Measurements from ENCODE around the gene PNMA6E. TPM values are rescaled to one million over a fixed set of nuclear protein-coding genes. Genes with fewer than 3 reads are reported as not detected.

PNMA6E gene
- polyA plus RNA-seq, 3 donors, result not detected

GRCh38 chrX:153440556-153441135 lies 39.5 kb upstream of the PNMA6E start:
- 67 to 77% (median 69%) methylated on average over 13 of the region's 13 CpGs for WGBS, 3 donors
- no peak overlapping the region for H3K27ac ChIP-seq (ENCODE audit: low read depth, low read length)

DNA sequence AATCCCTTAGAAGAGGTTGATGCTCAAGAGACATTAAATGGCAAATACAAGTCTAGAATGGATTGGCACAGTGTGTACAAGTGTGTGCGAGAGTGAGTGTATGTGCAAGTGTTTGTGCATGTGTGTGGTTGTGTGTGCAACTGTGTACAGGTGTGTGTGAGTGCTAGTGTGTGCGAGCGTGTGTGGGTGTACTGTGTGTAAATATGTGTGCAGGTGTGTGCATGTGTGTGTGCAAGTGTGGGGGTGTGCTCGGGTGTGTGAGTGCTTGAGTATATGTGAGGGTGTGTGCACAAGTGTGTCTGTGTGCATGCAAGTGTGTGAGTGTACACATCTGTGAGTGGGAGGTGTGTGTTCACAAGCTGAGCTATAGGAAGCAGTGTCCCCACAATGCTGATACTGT lies 38.8 kb upstream of the PNMA6E start:
- 83 to 94% (median 91%) methylated on average over 4 of the region's 4 CpGs for WGBS, 3 donors
- H3K27ac ChIP-seq (ENCODE audit: low read depth, low read length), result no peak overlapping the region

GRCh38 chrX:153438532-153438931 lies 37.4 kb upstream of the PNMA6E start:
- 21 to 55% (median 36%) methylated on average over 8 of the region's 8 CpGs for WGBS, 3 donors
- no peak overlapping the region for H3K27ac ChIP-seq (ENCODE audit: low read depth, low read length)

GRCh38 chrX:153435845-153436244 lies 34.7 kb upstream of the PNMA6E start:
- 62 to 72% (median 66%) methylated on average over 3 of the region's 3 CpGs for WGBS, 3 donors
- H3K27ac ChIP-seq (ENCODE audit: low read depth, low read length), result no peak overlapping the region

DNA sequence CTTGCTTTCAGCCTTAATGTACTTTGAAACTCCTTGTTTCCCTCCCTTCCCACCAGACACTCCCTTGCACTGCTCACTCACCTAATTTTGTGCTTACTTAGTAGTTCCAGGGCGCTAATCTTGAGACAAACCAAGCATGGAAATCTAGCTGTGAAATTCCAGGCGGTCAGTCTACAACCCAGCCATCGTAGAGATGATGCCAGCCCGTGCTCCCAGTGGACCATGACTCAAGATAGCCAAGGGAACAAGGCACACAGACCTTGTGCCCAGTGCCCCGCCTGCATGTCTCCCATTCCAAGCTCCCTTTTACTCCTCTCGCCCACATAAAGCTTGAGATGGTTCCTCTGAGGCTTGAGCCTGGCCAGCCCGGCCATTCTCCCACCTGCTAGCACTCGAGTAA lies 33.7 kb upstream of the PNMA6E start:
- 81 to 89% (median 89%) methylated on average over 8 of the region's 8 CpGs for WGBS, 3 donors
- H3K27ac ChIP-seq (ENCODE audit: low read depth, low read length), result no peak overlapping the region

DNA sequence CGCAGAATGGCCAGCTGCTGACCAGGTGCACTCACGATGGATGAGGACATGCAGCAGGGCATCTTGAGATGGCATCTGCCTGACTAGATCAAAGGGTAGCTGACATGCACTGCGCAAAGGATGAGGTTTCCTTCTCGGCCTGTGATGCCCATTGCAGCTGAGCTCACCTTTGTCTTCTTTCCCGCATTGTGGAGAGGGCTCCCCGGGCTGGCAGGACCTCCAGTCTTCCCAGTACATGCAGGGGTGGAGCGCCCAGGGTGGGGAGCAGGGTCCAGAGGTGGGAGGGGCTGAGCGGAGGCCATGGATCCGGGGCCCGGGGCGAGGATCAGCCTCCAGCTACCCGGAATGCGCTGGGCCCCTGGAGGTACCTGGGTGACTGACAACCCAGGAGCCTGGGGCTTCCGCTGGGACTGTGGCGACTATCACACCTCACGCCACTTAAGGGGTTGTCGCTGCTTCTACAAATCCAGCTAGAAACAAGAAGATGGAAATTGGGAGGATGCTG lies 32.7 kb upstream of the PNMA6E start:
- no peak overlapping the region for H3K27ac ChIP-seq (ENCODE audit: low read depth, low read length)
- 82 to 95% (median 87%) methylated on average over 15 to 17 of the region's 17 CpGs for WGBS, 3 donors

- 58 to 80% (median 75%) methylated on average over 10 to 12 of the region's 12 CpGs for WGBS, 3 donors
- H3K27ac ChIP-seq (ENCODE audit: low read depth, low read length), result no peak overlapping the region
These were observed 32.1 kb upstream of the PNMA6E start for GRCh38 chrX:153433161-153433680.

- no peak overlapping the region for H3K27ac ChIP-seq (ENCODE audit: low read depth, low read length)
- 83 to 92% (median 84%) methylated on average over 5 to 6 of the region's 6 CpGs for WGBS, 3 donors
These were observed 29.6 kb upstream of the PNMA6E start for GRCh38 chrX:153430796-153431195.

DNA sequence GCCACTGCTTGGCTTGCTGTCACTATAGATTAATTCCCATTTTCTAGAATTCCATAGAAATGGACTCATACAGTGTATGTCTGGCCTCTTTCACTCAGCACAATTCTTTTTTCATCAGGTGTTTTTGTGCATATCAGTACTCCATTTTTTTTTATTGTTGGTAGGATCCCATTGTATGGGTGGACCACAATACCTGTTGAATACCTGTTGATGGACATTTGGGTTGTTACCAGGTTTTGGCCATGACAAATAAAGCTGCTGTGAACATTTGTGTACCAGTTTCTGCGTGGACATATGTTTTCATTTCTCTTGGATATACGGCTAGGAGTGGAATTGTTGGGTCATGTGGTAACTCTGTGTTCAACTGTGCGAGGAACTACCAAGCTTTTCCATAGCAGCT lies 25.1 kb upstream of the PNMA6E start:
- 84 to 94% (median 94%) methylated on average over 3 of the region's 3 CpGs for WGBS, 3 donors
- no peak overlapping the region for H3K27ac ChIP-seq (ENCODE audit: low read depth, low read length)

DNA sequence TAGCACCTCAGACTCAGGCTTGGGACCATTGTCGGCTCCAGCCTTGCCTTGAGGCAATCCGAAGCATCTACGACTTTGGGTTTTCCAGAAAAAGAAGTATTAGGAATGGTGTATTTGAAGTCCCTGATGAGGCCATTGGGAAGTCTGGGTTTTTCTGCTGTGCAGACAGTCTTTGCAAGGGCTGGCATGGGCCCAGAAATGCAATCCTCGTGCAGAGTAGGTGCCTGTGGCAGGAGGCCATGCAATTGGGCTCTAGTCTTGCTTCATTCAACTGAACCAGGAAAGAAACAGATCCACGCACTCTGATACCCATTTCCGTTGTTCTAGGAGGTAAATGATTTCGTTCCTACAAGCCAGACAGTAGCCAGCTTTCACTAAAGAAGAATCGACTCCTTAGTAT lies 22.5 kb upstream of the PNMA6E start:
- no peak overlapping the region for H3K27ac ChIP-seq (ENCODE audit: low read depth, low read length)
- 52 to 80% (median 68%) methylated on average over 8 of the region's 8 CpGs for WGBS, 3 donors

DNA sequence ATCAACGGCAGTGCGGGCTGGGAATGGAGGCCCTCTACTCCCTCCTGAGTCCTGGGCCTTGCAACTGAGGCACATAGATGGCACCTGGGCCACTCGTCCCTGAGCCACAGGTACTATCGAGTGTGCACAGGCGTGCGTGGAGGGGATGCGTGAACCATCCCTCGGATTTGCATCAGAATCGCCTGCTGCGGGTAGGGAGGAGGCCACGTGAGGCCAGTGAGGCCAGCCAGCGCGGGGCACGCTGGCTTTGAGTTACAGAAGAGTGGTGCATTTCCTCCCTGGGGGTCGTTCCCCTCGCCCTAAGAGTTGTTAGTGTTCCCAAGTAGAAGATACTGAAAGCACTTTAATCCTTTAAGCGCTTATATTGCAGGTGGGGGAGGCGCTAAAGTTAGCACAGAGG lies 20.7 kb upstream of the PNMA6E start:
- H3K27ac ChIP-seq (ENCODE audit: low read depth, low read length), result no peak overlapping the region
- WGBS, 3 donors, result 87 to 95% (median 88%) methylated on average over 7 to 18 of the region's 18 CpGs

- WGBS, 3 donors, result 93 to 97% (median 94%) methylated on average over 64 to 91 of the region's 91 CpGs
- no peak overlapping the region for H3K27ac ChIP-seq (ENCODE audit: low read depth, low read length)
These were observed 19.9 kb upstream of the PNMA6E start for GRCh38 chrX:153420851-153421599.

GRCh38 chrX:153417637-153418036 lies 16.5 kb upstream of the PNMA6E start:
- H3K27ac ChIP-seq (ENCODE audit: low read depth, low read length), result no peak overlapping the region
- 87 to 99% (median 93%) methylated on average over 8 of the region's 8 CpGs for WGBS, 3 donors

GRCh38 chrX:153416781-153417450 lies 15.8 kb upstream of the PNMA6E start:
- H3K27ac ChIP-seq (ENCODE audit: low read depth, low read length), result no peak overlapping the region
- WGBS, 3 donors, result 42 to 66% (median 57%) methylated on average over 12 of the region's 12 CpGs

DNA sequence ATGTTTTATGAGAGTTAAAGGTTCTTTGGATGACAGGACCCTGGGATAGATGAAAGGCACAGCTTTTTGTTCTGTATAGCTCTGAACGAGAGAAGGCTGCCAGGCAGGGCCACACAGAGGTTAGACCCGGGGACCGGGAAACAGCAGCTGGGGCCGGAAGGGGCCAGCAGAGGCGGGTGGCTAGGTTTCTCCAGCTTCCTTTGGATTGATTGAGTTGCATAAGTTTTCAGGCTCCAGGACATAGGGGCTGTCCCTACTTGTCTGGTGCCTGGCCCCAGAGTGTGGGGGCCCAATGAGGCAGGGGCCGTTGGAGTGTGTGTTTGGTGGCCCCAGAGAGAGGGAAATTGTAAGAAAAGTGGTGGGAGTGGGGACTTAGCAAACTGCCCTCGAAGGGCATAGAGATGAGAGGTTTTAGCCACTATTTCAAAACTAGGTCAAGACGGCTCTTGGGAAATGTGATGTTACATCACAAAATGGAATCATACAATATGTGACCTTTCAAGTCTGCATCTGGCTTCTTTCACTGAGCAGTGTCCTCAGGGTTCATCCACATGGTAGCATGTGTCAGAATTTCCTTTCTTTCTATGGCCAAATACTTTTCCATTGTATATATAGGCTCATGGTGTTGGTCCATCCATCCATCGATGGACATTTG lies 13.8 kb upstream of the PNMA6E start:
- WGBS, 3 donors, result 44 to 67% (median 57%) methylated on average over 9 of the region's 9 CpGs
- no peak overlapping the region for H3K27ac ChIP-seq (ENCODE audit: low read depth, low read length)

GRCh38 chrX:153413731-153414130 lies 12.6 kb upstream of the PNMA6E start:
- 78 to 93% (median 88%) methylated on average over 9 to 11 of the region's 11 CpGs for WGBS, 3 donors
- no peak overlapping the region for H3K27ac ChIP-seq (ENCODE audit: low read depth, low read length)

GRCh38 chrX:153412746-153413720 lies 11.9 kb upstream of the PNMA6E start:
- 74 to 83% (median 77%) methylated on average over 15 to 23 of the region's 23 CpGs for WGBS, 3 donors
- H3K27ac ChIP-seq (ENCODE audit: low read depth, low read length), result no peak overlapping the region
